BLaER1 (cell line): ENCODE results near the gene ASPG.
A peak's percentile ranks its signal among the peaks of the same experiment; 100 is the strongest.

Experiments used
- H3K27ac ChIP-seq: shearing (Covaris generic); formaldehyde crosslinking; 2 replicates; pipeline ENCODE4 v1.8.1; 2022
- H3K27me3 ChIP-seq: shearing (Covaris generic); formaldehyde crosslinking; 2 replicates; pipeline ENCODE4 v1.8.1; 2022
- H3K36me3 ChIP-seq: shearing (Covaris generic); formaldehyde crosslinking; 2 replicates; pipeline ENCODE4 v1.8.1; 2022
- H3K4me1 ChIP-seq: shearing (Covaris generic); formaldehyde crosslinking; 2 replicates; pipeline ENCODE4 v1.8.1; 2022
- H3K4me2 ChIP-seq: shearing (Covaris generic); formaldehyde crosslinking; 2 replicates; pipeline ENCODE4 v1.8.1; 2022
- H3K4me3 ChIP-seq: shearing (Covaris generic); formaldehyde crosslinking; 2 replicates; pipeline ENCODE4 v1.8.1; 2022
- H3K9ac ChIP-seq: shearing (Covaris generic); formaldehyde crosslinking; 2 replicates; pipeline ENCODE4 v1.8.1; 2022
- H3K9me3 ChIP-seq: shearing (Covaris generic); formaldehyde crosslinking; 2 replicates; pipeline ENCODE4 v1.8.1; 2022
- H4K20me1 ChIP-seq: shearing (Covaris generic); formaldehyde crosslinking; 2 replicates; pipeline ENCODE4 v1.8.1; 2022
- Cebpa-rat ChIP-seq: shearing (Covaris generic); IDR thresholded peaks from 2 replicates; pipeline ENCODE4 v1.8.1; 2022

Gene ASPG

GRCh38 chr14:104109731-104110361 is 24.3 kb downstream of the ASPG start:
- no peak overlapping the region for H3K27ac ChIP-seq

GRCh38 chr14:104110491-104111209 is 25.1 kb downstream of the ASPG start:
- no peak overlapping the region for H3K4me3 ChIP-seq
- peaks cover 5% of the 10 kb centered on the region; the same call in 1 of the 2 replicates for H4K20me1 ChIP-seq
- no peak overlapping the region for H3K9ac ChIP-seq
- no peaks in the 10 kb centered on the region for H3K36me3 ChIP-seq
- H3K9me3 ChIP-seq = no peaks in the 10 kb centered on the region
- peak overlapping the region; percentile 58 for H3K4me2 ChIP-seq
- TF ChIP-seq Cebpa-rat = no peak
- H3K27me3 ChIP-seq = peaks cover 22% of the 10 kb centered on the region
- H3K27ac ChIP-seq = no peak overlapping the region
- peaks cover 23% of the 10 kb centered on the region for H3K4me1 ChIP-seq

More at GRCh38 chr14:104109731-104110361, 24.3 kb downstream of the ASPG start:
- H3K4me3 ChIP-seq = no peak overlapping the region
- H3K9me3 ChIP-seq = no peaks in the 10 kb centered on the region
- H3K9ac ChIP-seq = no peak overlapping the region
- H4K20me1 ChIP-seq = peaks cover 5% of the 10 kb centered on the region; the same call in 1 of the 2 replicates
- H3K36me3 ChIP-seq = no peaks in the 10 kb centered on the region
- TF ChIP-seq Cebpa-rat = no peak
- H3K27me3 ChIP-seq = peaks cover 14% of the 10 kb centered on the region
- peak overlapping the region; percentile 58 for H3K4me2 ChIP-seq
- peaks cover 31% of the 10 kb centered on the region for H3K4me1 ChIP-seq

DNA sequence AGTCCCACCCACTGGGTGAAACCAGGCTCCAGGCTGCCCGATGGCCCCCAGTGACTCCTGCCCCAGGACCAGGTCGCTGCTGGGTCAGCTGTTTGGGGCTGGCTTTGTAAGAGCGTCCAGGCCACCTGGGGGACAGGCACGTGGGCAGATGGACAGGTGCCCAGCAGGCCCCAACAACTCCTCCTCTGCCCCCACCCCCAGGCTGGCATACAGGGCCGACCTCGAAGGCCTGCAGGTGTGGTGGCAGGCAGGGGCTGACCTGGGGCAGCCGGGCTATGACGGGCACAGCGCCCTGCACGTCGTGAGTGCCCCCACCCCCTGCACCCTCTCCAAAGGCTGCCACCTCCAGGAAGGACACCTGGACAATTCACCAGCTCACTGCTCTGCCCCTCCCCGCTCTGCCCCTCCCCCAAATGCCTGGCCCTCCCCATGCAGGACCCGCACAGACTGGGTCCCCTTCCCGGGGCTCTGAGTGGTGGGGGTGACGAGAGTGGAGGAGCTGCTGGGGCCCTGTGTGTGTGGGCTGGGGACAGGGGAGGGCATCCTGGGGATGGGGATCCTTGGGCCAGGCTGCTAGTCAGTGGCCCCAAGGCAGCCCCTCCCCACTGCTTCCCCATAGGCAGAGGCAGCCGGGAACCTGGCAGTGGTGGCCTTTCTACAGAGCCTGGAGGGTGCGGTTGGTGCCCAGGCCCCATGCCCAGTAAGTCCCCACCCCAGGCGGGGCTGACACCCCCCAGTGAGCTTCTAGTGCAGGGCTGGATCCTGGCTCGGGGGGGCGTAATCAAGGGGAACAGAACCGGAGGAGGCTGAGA is 26.0 kb downstream of the ASPG start:
- H3K36me3 ChIP-seq = no peaks in the 10 kb centered on the region
- no peak overlapping the region for H3K27ac ChIP-seq
- no peak for TF ChIP-seq Cebpa-rat
- peaks cover 24% of the 10 kb centered on the region for H3K4me1 ChIP-seq
- H4K20me1 ChIP-seq = peaks cover 5% of the 10 kb centered on the region; the same call in 1 of the 2 replicates
- H3K27me3 ChIP-seq = peaks cover 30% of the 10 kb centered on the region
- H3K4me2 ChIP-seq = no peak overlapping the region
- no peak overlapping the region for H3K9ac ChIP-seq
- no peaks in the 10 kb centered on the region for H3K9me3 ChIP-seq
- H3K4me3 ChIP-seq = no peak overlapping the region

GRCh38 chr14:104112113-104112505 is 26.6 kb downstream of the ASPG start:
- no peak overlapping the region for H3K4me2 ChIP-seq
- no peaks in the 10 kb centered on the region for H3K36me3 ChIP-seq
- no peak overlapping the region for H3K9ac ChIP-seq
- H4K20me1 ChIP-seq = peaks cover 10% of the 10 kb centered on the region; the same call in 1 of the 2 replicates
- TF ChIP-seq Cebpa-rat = no peak
- H3K4me3 ChIP-seq = no peak overlapping the region
- H3K4me1 ChIP-seq = peaks cover 30% of the 10 kb centered on the region
- peaks cover 36% of the 10 kb centered on the region for H3K27me3 ChIP-seq
- no peaks in the 10 kb centered on the region for H3K9me3 ChIP-seq
- no peak overlapping the region for H3K27ac ChIP-seq

DNA sequence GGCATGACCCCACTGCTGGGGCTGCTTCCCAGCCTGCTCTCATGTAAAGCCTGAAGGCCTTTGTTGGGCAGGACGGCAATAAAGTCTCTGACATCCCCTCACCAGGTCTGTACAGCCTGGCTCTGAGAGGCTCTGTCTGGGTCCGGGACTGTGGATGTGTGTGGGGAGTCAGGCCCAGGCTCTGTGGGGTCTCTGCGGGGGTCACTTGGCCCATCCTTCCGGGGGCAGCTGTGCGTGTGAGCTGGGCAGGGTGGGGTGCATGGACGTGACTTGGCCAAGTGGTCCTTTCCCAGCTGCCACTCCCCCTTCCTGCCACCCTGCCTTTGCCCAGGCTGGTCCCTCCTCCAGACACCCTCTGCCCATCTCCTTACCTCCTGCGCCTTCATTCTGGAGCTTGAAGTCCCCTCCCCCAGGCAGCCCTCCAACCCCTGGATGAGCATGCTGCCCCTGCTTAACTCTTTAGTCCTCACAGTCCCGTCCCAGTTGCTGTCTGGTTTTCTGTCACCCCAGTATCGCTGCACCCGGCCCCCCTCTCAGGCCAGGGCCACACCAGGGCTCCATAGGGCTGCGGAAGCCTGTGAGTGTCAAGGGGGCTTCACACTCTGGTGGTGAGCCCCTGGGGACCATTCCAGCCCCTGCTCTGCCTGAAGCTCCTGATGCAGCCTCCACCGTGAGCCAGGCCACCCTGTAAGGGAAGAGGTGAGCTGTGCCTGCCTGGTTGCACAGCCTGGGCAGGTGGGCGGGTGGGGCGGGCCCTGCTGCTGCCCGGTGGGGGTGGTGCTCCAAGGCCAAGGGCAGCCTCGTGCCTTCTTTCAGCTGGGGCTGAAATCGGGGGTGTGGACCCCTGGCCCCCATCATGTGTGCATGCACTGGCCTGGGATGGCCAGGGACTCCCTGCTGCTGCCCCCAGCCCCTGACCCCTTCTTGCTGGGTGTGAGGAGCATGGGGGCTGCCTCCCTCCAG is 27.4 kb downstream of the ASPG start:
- Histone ChIP-seq H3K36me3 (no peaks in the 10 kb centered on the region), H3K9ac (no peak overlapping the region), H3K4me2 (no peak overlapping the region), H3K4me1 (peaks cover 28% of the 10 kb centered on the region), H3K9me3 (no peaks in the 10 kb centered on the region), H3K4me3 (no peak overlapping the region), H4K20me1 (peaks cover 18% of the 10 kb centered on the region; the same call in 1 of the 2 replicates), H3K27me3 (peaks cover 44% of the 10 kb centered on the region), H3K27ac (no peak overlapping the region)
- no peak for TF ChIP-seq Cebpa-rat

- no peak overlapping the region for H3K4me3 ChIP-seq
- H3K4me1 ChIP-seq = peaks cover 30% of the 10 kb centered on the region
- no peak overlapping the region for H3K4me2 ChIP-seq
- TF ChIP-seq Cebpa-rat = no peak
- H3K9ac ChIP-seq = no peak overlapping the region
- peaks cover 53% of the 10 kb centered on the region for H3K27me3 ChIP-seq
- peaks cover 24% of the 10 kb centered on the region; the same call in 1 of the 2 replicates for H4K20me1 ChIP-seq
- no peaks in the 10 kb centered on the region for H3K9me3 ChIP-seq
- H3K36me3 ChIP-seq = no peaks in the 10 kb centered on the region
- no peak overlapping the region for H3K27ac ChIP-seq
Measured at GRCh38 chr14:104113631-104114420, 28.3 kb downstream of the ASPG start.

GRCh38 chr14:104114421-104115130 is 29.1 kb downstream of the ASPG start:
- TF ChIP-seq Cebpa-rat = no peak
- Histone ChIP-seq H3K4me3 (no peak overlapping the region), H3K4me1 (peaks cover 38% of the 10 kb centered on the region), H4K20me1 (peaks cover 28% of the 10 kb centered on the region; the same call in 1 of the 2 replicates), H3K27ac (no peak overlapping the region), H3K27me3 (peaks cover 61% of the 10 kb centered on the region), H3K36me3 (no peaks in the 10 kb centered on the region), H3K4me2 (no peak overlapping the region), H3K9ac (no peak overlapping the region), H3K9me3 (no peaks in the 10 kb centered on the region)

GRCh38 chr14:104115131-104115600 is 29.7 kb downstream of the ASPG start:
- Histone ChIP-seq H3K9me3 (no peaks in the 10 kb centered on the region), H3K4me1 (peaks cover 41% of the 10 kb centered on the region), H3K9ac (no peak overlapping the region), H3K4me2 (no peak overlapping the region), H3K27me3 (peaks cover 62% of the 10 kb centered on the region), H4K20me1 (peaks cover 28% of the 10 kb centered on the region; the same call in 1 of the 2 replicates), H3K27ac (no peak overlapping the region), H3K36me3 (no peaks in the 10 kb centered on the region), H3K4me3 (no peak overlapping the region)
- TF ChIP-seq Cebpa-rat = no peak
